GM12875 (cell line): ENCODE data around the gene ZNF880.

Experiments
- H3K4me3 ChIP-seq: one replicate; pipeline ENCODE4 v1.5.1; 2011; ENCODE audit warnings: low read depth, low read length, control low read depth
- CTCF ChIP-seq: IDR thresholded peaks from 2 replicates; pipeline ENCODE4 v1.5.1; 2011; ENCODE audit warnings: low read depth, mild to moderate bottlenecking, control low read depth, inconsistent platforms, low read length, moderate library complexity, borderline replicate concordance; ENCODE audit not compliant: insufficient read depth

ZNF880 gene

DNA sequence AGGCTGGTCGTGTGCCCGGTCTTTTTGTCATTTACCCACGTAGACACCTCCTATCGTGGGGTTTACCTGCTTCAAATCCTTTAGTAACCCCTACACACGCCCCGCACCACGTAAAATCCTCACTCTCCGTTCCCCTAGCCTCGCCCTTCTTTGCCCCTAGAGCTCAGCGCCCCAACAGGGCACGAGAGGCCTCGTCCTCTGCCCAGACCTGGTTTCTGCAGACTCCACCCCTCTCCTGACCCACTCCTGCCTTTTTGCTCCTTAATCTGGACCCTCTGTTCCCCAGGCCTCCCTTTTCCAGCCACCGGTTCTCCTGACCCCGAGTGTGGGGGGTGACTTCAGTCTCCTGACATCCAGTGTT, 28.3 kb downstream of the ZNF880 start:
- H3K4me3 ChIP-seq = no peak overlapping the region
- no peak for TF ChIP-seq CTCF

DNA sequence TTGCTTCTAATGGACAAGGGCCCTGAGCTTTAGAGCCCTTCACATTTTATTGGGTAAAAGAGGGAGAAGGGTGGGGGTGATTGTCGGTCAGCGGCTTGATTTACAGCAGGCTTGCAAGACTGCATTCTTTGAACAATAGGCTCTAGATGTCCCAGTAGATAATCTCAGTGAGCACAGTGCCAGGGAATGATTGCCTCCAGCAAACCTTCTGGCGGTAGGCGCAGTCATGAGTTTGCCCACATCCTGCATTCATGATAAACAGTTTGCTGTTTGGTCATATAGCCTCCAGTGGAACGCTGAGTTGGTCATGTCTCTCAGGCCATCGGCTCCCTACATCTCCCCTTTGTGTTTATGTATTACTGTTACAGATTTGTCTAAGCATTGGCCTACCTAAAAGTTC, 40.6 kb downstream of the ZNF880 start:
- H3K4me3 ChIP-seq = no peak overlapping the region
- no peak for TF ChIP-seq CTCF

DNA sequence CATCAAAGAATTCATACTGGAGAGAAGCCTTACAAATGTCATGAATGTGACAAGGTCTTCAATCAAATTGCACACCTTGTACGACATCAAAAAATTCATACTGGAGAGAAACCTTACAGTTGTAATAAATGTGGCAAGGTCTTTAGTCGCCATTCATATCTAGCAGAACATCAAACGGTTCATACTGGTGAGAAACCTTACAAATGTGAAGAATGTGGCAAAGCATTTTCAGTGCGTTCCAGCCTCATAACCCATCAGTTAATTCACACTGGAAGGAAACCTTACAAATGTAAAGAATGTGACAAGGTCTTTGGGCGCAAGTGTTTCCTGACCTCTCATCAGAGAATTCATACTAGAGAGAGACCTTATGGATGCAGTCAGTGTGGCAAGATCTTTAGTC, 46.0 kb downstream of the ZNF880 start:
- H3K4me3 ChIP-seq = no peak overlapping the region
- no peak for TF ChIP-seq CTCF

DNA sequence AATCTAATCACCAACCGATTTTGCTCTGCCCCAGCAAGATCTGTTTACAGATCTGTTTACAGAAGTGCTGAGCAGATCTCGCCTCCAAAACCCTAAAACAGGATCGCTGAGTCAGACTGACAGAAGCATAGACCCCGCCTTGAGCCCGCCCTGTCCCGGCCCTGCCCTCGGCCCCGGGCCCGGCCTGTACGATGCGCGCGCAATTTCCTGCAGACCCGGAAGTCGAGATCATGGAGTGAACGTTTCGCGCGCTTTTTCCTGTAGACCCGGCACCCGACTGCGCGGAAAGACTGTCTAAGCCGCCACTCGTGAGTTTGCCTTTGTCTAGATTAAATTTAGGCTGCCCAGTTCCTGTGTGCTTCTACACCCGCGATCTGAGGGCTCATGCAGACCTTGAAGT, 59.2 kb downstream of the ZNF880 start, which contains the start of gene ZNF534:
Gene ZNF534, plus strand, starts transcription at position 212 of the 400 bp plus-strand sequence. CDS start 2,327 bp downstream, outside the sequence.
- H3K4me3 ChIP-seq = no peak within 1 kb of the TSS
- no peak for TF ChIP-seq CTCF
